Upper lobe of left lung (tissue), 6 donors: ENCODE measurements around the gene CDC42BPA. TPM values are rescaled to one million over a fixed set of nuclear protein-coding genes. Genes with fewer than 3 reads are reported as not detected.

ENCODE experiments used
- ATAC-seq, 2 donors: fragments of 200-7000 bp; cut with Tn5 transposase; one replicate each; pipeline ENCODE4 v1.9.1; 2022; ENCODE audit warnings: mild to moderate bottlenecking in 2 of 2, moderate library complexity in 2 of 2; ENCODE audit not compliant: low FRiP score in 2 of 2
- DNase-seq, 2 donors: peaks; one replicate each; pipeline ENCODE4 v3.0.0-alpha.2; 2019 to 2020
- H3K27ac ChIP-seq, 4 donors: fragments of 200-600 bp; sonication (generic); one replicate each; pipeline ENCODE4 v1.5.1; 2016 to 2019
- H3K27me3 ChIP-seq, 4 donors: fragments of 200-600 bp; sonication (generic); one replicate each; pipeline ENCODE4 v1.5.1; 2017 to 2019
- H3K36me3 ChIP-seq, 4 donors: fragments of 200-600 bp; sonication (generic); one replicate each; pipeline ENCODE4 v1.5.1; 2016 to 2019
- H3K4me1 ChIP-seq, 4 donors: fragments of 200-600 bp; sonication (generic); one replicate each; pipeline ENCODE4 v1.5.1; 2018 to 2019
- H3K4me3 ChIP-seq, 4 donors: fragments of 200-600 bp; sonication (generic); one replicate each; pipeline ENCODE4 v1.5.1; 2017 to 2019; ENCODE audit warnings: mild to moderate bottlenecking in 2 of 4, moderate library complexity in 1 of 4
- H3K9me3 ChIP-seq, 4 donors: fragments of 200-600 bp; sonication (generic); one replicate each; pipeline ENCODE4 v1.5.1; 2018 to 2019
- CTCF ChIP-seq, 6 experiments: fragments of 450-650 bp in 4 of 6; fragments of 200-600 bp in 2 of 6; sonication (generic) in 2 of 6; IDR thresholded peaks; one replicate each; pipeline ENCODE4 v1.5.1; 2016 to 2019; ENCODE audit warnings: antibody characterized with exemption in 6 of 6
- EP300 ChIP-seq, 4 donors: sonication (generic); formaldehyde crosslinking; IDR thresholded peaks; one replicate each; pipeline ENCODE4 v1.5.1; 2017; ENCODE audit warnings: antibody characterized with exemption in 4 of 4, control low read depth in 2 of 4
- POLR2A ChIP-seq, 4 donors: fragments of 450-650 bp; IDR thresholded peaks; one replicate each; pipeline ENCODE4 v1.5.1; 2016 to 2017; ENCODE audit warnings: antibody characterized with exemption in 4 of 4, mild to moderate bottlenecking in 2 of 4
- POLR2AphosphoS5 ChIP-seq, 2 donors: sonication (generic); formaldehyde crosslinking; IDR thresholded peaks; one replicate each; pipeline ENCODE4 v1.5.1; 2017; ENCODE audit warnings: antibody characterized with exemption in 2 of 2
- WGBS, 2 donors: methylation state at CpG; one replicate each; pipeline ENCODE4 v1.1.5; 2017 to 2018; 5-methylcytosine and 5-hydroxymethylcytosine counted together
- total RNA-seq, 6 donors: library from RNA; depleted of rRNA in 4 of 6; stranded (reverse); fragments of >200 nt in 4 of 6; gene quantifications; one replicate each; pipeline versions ENCODE4 v1.1.0 to v1.2.1, GENCODE V29; 2016 to 2021
- donor health status: DM: no; HTN: no; CAD: no; lungs with moderate emphysema.
- donor health status: DM: no; HTN: yes; CAD: no; lungs with severe emphysema.

The CDC42BPA gene
- total RNA-seq, 6 donors from 2014 or later = 27.8 to 76.1 (median 33.1) TPM

GRCh38 chr1:227010645-227011044 lies 307.6 kb downstream of the CDC42BPA start:
- no peak overlapping the region for H3K27ac ChIP-seq
- H3K9me3 ChIP-seq = no peaks in the 10 kb centered on the region
- no peaks in the 10 kb centered on the region for H3K27me3 ChIP-seq
- WGBS, 2 donors = 92 to 96% methylated on average over 5 of the region's 5 CpGs
- H3K4me3 ChIP-seq = no peak overlapping the region
- no peak for DNase-seq
- ATAC-seq = no peak
- no peaks in the 10 kb centered on the region for H3K4me1 ChIP-seq
- TF ChIP-seq EP300 (IDR thresholded peaks at IDR 0.05) = no peak
- no peak for TF ChIP-seq CTCF (IDR thresholded peaks at IDR 0.05)
- TF ChIP-seq POLR2A (IDR thresholded peaks at IDR 0.05) = no peak
- no peak for TF ChIP-seq POLR2AphosphoS5 (IDR thresholded peaks at IDR 0.05)
- peaks cover 0 to 17% (median 0%) of the 10 kb centered on the region in 4 donors for H3K36me3 ChIP-seq

- peaks cover 0 to 10% (median 0%) of the 10 kb centered on the region in 4 donors for H3K36me3 ChIP-seq
Measured at GRCh38 chr1:227009937-227010336, 308.4 kb downstream of the CDC42BPA start.

DNA sequence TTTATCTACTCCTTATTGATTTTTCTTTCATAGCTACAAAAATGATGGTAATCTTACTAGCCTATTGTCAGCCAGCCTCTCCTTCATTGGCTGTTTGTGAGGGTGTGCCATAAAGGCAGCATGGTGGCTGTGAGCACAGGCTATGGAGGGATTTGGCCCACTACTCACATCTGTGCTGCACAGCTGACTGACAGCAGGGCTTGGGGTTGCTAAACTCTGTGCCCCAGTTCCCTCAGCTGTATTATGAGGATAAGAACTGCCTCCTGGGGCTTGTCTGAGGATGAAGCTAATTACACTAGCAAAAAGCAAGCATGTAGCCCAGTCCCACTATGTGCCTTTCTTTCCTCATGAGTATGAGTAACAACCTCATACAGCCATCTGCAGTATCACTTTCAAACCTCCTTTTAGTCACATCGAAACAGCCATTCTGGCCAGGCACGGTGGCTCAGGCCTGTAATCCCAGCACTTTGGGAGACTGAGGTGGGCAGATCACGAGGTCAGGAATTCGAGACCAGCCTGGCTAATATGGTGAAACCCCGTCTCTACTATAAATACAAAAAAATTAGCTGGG lies 312.0 kb downstream of the CDC42BPA start:
- Histone ChIP-seq H3K4me3 (no peak overlapping the region), H3K9me3 (no peaks in the 10 kb centered on the region), H3K4me1 (peaks cover 0 to 6% (median 0%) of the 10 kb centered on the region in 4 donors), H3K36me3 (peaks cover 0 to 32% (median 3%) of the 10 kb centered on the region in 4 donors), H3K27ac (no peak overlapping the region), H3K27me3 (no peaks in the 10 kb centered on the region)
- DNase-seq (no peak), ATAC-seq (no peak)
- TF ChIP-seq EP300 (IDR thresholded peaks at IDR 0.05) = no peak
- TF ChIP-seq POLR2AphosphoS5 (IDR thresholded peaks at IDR 0.05) = no peak
- no peak for TF ChIP-seq CTCF (IDR thresholded peaks at IDR 0.05)
- no peak for TF ChIP-seq POLR2A (IDR thresholded peaks at IDR 0.05)
- WGBS, 2 donors = 92 to 96% methylated on average over 5 of the region's 5 CpGs

More at GRCh38 chr1:227009937-227010336, 308.4 kb downstream of the CDC42BPA start:
- TF ChIP-seq POLR2A (IDR thresholded peaks at IDR 0.05) (no peak), POLR2AphosphoS5 (IDR thresholded peaks at IDR 0.05) (no peak), EP300 (IDR thresholded peaks at IDR 0.05) (no peak), CTCF (IDR thresholded peaks at IDR 0.05) (no peak)
- DNase-seq = no peak
- H3K9me3 ChIP-seq = no peaks in the 10 kb centered on the region
- H3K27me3 ChIP-seq = no peaks in the 10 kb centered on the region
- no peak overlapping the region for H3K27ac ChIP-seq
- no peak for ATAC-seq
- H3K4me3 ChIP-seq = no peak overlapping the region
- no peaks in the 10 kb centered on the region for H3K4me1 ChIP-seq

DNA sequence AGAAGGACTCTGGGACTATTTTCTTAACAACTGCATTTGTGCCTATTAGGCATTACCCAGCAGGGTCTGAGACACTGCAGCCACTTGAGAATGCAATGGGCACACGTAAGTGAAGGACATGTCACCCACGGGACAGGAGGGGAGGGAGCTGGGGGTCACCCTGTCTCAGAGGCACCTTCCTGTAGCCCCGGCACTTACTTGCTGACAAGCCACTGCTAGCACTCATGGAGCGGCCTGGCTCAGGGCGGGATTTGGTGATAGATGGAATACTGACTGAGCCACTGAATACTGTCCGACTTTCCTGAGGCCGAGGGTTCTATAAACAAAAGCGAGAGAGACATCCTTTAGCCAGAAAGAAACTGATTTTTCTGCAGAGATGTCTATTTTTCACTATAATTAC lies 313.5 kb downstream of the CDC42BPA start:
- no peak for ATAC-seq

More for the DNA sequence above, 313.5 kb downstream of the CDC42BPA start:
- Histone ChIP-seq H3K36me3 (peaks cover 0 to 35% (median 3%) of the 10 kb centered on the region in 4 donors), H3K27ac (no peak overlapping the region), H3K27me3 (no peaks in the 10 kb centered on the region), H3K4me3 (no peak overlapping the region), H3K4me1 (peaks cover 0 to 6% (median 0%) of the 10 kb centered on the region in 4 donors), H3K9me3 (no peaks in the 10 kb centered on the region)
- TF ChIP-seq CTCF (IDR thresholded peaks at IDR 0.05) = no peak
- TF ChIP-seq POLR2A (IDR thresholded peaks at IDR 0.05) = no peak
- no peak for TF ChIP-seq POLR2AphosphoS5 (IDR thresholded peaks at IDR 0.05)
- no peak for TF ChIP-seq EP300 (IDR thresholded peaks at IDR 0.05)
- DNase-seq = no peak
- 91 to 92% methylated on average over 8 of the region's 8 CpGs for whole genome bisulfite sequencing, 2 donors
